DOHH2 (cell line): Measurements from ENCODE around the gene TRHDE.

Experiments used
- EZH2phosphoT487 ChIP-seq: fragments of 200-600 bp; sonication (generic); IDR thresholded peaks from 2 replicates; pipeline ENCODE4 v1.6.1; 2017; ENCODE audit warnings: borderline replicate concordance, mild to moderate bottlenecking, antibody characterized with exemption, low read length, moderate library complexity, mixed read lengths
- TF ChIP-seq, protein P1 (sequence below): fragments of 200-600 bp; sonication (generic); IDR thresholded peaks from one replicate; pipeline ENCODE4 v1.5.1; 2014; ENCODE audit warnings: antibody characterized with exemption, mild to moderate bottlenecking, low read depth, low read length; ENCODE audit not compliant: poor library complexity, severe bottlenecking

DNA sequence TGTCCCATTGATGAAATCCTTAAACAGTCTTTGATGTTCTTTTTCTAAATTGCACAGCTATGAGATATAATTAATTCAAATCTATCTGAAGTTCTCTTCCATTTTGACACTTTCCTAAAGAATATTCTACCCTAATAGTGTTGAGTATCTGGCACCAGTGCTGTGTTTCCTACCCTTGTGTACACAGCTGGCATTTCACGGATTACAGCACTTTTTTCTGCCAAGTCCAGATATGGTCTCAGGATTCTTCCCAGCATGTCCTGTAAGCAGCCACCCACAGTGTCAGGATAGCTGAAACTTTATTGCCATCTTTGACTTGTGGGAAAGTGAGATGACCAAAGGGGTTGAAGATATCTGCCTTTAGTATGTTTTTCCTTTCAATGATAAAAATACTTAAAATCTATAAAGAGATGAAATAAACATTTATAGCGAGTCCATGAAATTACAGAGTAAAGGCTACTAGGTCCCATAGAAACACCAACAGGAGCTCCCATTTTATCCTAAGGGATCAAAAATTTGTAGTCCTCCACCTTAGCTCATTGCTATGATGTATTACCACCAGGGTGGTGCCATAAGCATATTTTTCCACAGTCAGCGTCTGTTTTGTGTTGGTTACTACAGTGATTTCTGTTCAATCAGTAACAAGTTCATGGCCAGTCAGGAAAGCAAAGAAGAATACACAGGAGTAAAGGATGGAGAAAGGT is 96.7 kb downstream of the TRHDE start:
- TF ChIP-seq, protein P1, sequence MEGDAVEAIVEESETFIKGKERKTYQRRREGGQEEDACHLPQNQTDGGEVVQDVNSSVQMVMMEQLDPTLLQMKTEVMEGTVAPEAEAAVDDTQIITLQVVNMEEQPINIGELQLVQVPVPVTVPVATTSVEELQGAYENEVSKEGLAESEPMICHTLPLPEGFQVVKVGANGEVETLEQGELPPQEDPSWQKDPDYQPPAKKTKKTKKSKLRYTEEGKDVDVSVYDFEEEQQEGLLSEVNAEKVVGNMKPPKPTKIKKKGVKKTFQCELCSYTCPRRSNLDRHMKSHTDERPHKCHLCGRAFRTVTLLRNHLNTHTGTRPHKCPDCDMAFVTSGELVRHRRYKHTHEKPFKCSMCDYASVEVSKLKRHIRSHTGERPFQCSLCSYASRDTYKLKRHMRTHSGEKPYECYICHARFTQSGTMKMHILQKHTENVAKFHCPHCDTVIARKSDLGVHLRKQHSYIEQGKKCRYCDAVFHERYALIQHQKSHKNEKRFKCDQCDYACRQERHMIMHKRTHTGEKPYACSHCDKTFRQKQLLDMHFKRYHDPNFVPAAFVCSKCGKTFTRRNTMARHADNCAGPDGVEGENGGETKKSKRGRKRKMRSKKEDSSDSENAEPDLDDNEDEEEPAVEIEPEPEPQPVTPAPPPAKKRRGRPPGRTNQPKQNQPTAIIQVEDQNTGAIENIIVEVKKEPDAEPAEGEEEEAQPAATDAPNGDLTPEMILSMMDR: no peak
- no peak for TF ChIP-seq EZH2phosphoT487
